ENCODE results near the gene VPS8. TPM values are rescaled to one million over a fixed set of nuclear protein-coding genes. Genes with fewer than 3 reads are reported as not detected.

Gene VPS8
- total RNA-seq, 1 experiment from 2014 or later, result 39.7 TPM

DNA sequence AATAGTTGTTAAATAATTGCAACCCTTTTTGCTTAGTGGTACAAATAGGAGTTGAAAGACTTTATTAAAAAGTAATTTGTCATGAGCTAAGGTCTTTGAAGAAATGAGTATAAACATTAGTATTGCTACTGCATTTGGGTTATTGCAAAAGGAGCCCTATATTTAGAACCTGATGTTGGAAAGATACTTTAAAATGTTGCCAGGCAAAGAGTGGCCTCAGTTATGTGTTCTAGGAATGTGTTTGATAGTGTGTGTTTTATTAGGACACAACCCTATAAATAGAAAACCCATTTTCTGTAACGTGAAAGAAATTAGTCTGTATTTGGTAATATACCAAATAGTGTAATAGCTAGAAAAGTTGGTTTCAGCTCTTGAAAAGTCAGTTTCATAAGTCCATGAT lies 10.7 kb downstream of the VPS8 start:
- H3K27ac Mint-ChIP-seq, result no peak overlapping the region
- no peak overlapping the region for H3K4ac ChIP-seq (ENCODE audit: low read depth, low read length)
- WGBS (ENCODE audit: extremely low coverage, insufficient read length, low lambda C conversion rate), result no CpG with 5 or more reads among the region's 1 CpG
- H3K9me3 ChIP-seq (ENCODE audit: control insufficient read depth, low read depth, low read length), result no peaks in the 10 kb centered on the region
- no peaks in the 10 kb centered on the region for H3K9me3 Mint-ChIP-seq
- H2BK15ac ChIP-seq (ENCODE audit: low read depth, low read length), result no peak overlapping the region
- H3K23ac ChIP-seq (ENCODE audit: insufficient read length, low read depth, low read length), result no peak overlapping the region
- no peak for DNase-seq
- no peaks in the 10 kb centered on the region for H3K79me2 ChIP-seq (ENCODE audit: insufficient read depth, low read length)
- peaks cover 3 to 8% (median 6%) of the 10 kb centered on the region in 3 experiments; a peak in 6 of 7 replicates for H3K36me3 Mint-ChIP-seq (ENCODE audit: insufficient read depth in 1 of 3, low read depth in 3 of 3)
- no peaks in the 10 kb centered on the region for H4K20me1 ChIP-seq (ENCODE audit: control insufficient read depth, insufficient read depth, insufficient read length)
- no peak overlapping the region for H3K18ac ChIP-seq (ENCODE audit: insufficient read length, low read depth, low read length)
- H3K23me2 ChIP-seq (ENCODE audit: insufficient read length, low read depth, low read length, poor library complexity, severe bottlenecking), result no peaks in the 10 kb centered on the region
- no peak overlapping the region for H4K8ac ChIP-seq (replicated peaks; ENCODE audit: insufficient read length, low read depth, low read length)
- no peak overlapping the region for H2AK5ac ChIP-seq (ENCODE audit: insufficient read length, low read length)
- H3T11ph ChIP-seq (ENCODE audit: low read length), result no peak overlapping the region
- H4K5ac ChIP-seq (ENCODE audit: insufficient read length, low read depth, low read length), result no peak overlapping the region
- H3K4me3 Mint-ChIP-seq, result no peak overlapping the region
- H3K27me3 ChIP-seq (ENCODE audit: insufficient read depth, low read length), result no peaks in the 10 kb centered on the region
- no peak overlapping the region for H3K14ac ChIP-seq (ENCODE audit: insufficient read depth, low read length)
- H3K4me1 ChIP-seq (ENCODE audit: insufficient read depth, low read length), result no peaks in the 10 kb centered on the region
- no peak overlapping the region for H3K4me2 ChIP-seq (ENCODE audit: insufficient read depth, insufficient read length, low read length)
- no peak overlapping the region for H2AFZ ChIP-seq (ENCODE audit: low read length)
- H3K27ac ChIP-seq (ENCODE audit: insufficient read length, low read depth, low read length), result no peak overlapping the region
- TF ChIP-seq, protein P1, sequence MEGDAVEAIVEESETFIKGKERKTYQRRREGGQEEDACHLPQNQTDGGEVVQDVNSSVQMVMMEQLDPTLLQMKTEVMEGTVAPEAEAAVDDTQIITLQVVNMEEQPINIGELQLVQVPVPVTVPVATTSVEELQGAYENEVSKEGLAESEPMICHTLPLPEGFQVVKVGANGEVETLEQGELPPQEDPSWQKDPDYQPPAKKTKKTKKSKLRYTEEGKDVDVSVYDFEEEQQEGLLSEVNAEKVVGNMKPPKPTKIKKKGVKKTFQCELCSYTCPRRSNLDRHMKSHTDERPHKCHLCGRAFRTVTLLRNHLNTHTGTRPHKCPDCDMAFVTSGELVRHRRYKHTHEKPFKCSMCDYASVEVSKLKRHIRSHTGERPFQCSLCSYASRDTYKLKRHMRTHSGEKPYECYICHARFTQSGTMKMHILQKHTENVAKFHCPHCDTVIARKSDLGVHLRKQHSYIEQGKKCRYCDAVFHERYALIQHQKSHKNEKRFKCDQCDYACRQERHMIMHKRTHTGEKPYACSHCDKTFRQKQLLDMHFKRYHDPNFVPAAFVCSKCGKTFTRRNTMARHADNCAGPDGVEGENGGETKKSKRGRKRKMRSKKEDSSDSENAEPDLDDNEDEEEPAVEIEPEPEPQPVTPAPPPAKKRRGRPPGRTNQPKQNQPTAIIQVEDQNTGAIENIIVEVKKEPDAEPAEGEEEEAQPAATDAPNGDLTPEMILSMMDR (conservative IDR thresholded peaks at IDR 0.05), result no peak
- H3K56ac ChIP-seq (ENCODE audit: insufficient read length, low read depth, low read length), result no peak overlapping the region
- no peaks in the 10 kb centered on the region for H3K79me1 ChIP-seq (ENCODE audit: insufficient read depth, low read depth, low read length, poor library complexity, severe bottlenecking)
- H2BK5ac ChIP-seq (ENCODE audit: insufficient read length, low read length), result no peak overlapping the region
- no peak overlapping the region for H2BK12ac ChIP-seq (ENCODE audit: insufficient read length, low read depth, low read length)
- no peak overlapping the region for H3K9ac ChIP-seq (ENCODE audit: extremely low read depth, insufficient read length, low read length)
- H2BK120ac ChIP-seq (ENCODE audit: low read depth, low read length, poor library complexity, severe bottlenecking), result no peak overlapping the region
- H3K27me3 Mint-ChIP-seq (ENCODE audit: low read depth), result no peaks in the 10 kb centered on the region
- H4K91ac ChIP-seq (ENCODE audit: insufficient read length, low read depth, low read length), result no peak overlapping the region
- H3K4me1 Mint-ChIP-seq, result no peaks in the 10 kb centered on the region
- H2BK20ac ChIP-seq (ENCODE audit: low read depth, low read length, poor library complexity, severe bottlenecking), result no peak overlapping the region
